Measurements from ENCODE around the gene NOLC1. TPM values are rescaled to one million over a fixed set of nuclear protein-coding genes. Genes with fewer than 3 reads are reported as not detected.
A peak's percentile ranks its signal among the peaks of the same experiment; 100 is the strongest.

NOLC1 gene
- polyA plus RNA-seq, 2 of the 4 experiments (the other 2 are of a cell fraction) = 129 to 188 TPM

DNA sequence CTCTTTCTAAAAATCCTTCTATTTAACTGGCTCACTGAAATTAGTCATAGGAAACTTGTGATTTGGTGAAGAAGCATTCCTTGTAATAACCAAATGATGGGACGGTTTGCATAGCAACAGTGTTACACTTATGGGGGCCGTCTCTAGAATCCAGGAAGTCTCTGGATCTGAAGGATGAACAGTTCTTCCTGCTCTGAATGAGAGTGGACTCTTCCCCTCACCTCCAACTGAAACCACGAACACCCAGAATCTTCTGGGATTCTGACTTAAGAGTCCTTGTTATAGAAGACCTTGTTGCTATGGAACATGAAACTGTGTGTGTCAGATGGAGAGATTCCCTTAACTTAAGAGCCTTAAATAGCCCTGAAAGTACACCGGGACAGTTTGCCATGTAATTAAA, 23.2 kb downstream of the NOLC1 start:
- no peaks in the 10 kb centered on the region for H3K9me3 ChIP-seq
- ATAC-seq (peak in 1 of 2 experiments; percentile 18; a peak in 1 of 6 replicates), FAIRE-seq (no peak), DNase-seq (ENCODE audit: low read depth in 1 of 2, low spot score in 1 of 2) (no peak)
- ChIA-PET POLR2A (no interaction called here), CTCF (interaction anchor here (0.6 to 1.5 kb wide), 4 partner anchors 54 to 312 kb away, joined by 3 to 5 read pairs (median 3); no protein-coding TSS in a partner anchor)
- TF ChIP-seq FOSL2 (IDR thresholded peaks at IDR 0.05) (no peak), FOSL2 (CRISPR knock-in tag; IDR thresholded peaks at IDR 0.05) (no peak), RARB (CRISPR knock-in tag; IDR thresholded peaks at IDR 0.05) (no peak), BHLHE40 (IDR thresholded peaks at IDR 0.05; ENCODE audit: low read depth, low read length) (no peak), MAFK (IDR thresholded peaks at IDR 0.05; ENCODE audit: partially characterized antibody) (no peak), HDAC2 (IDR thresholded peaks at IDR 0.05) (no peak), CHD4 (IDR thresholded peaks at IDR 0.05; ENCODE audit: borderline replicate concordance) (no peak), CEBPB (IDR thresholded peaks at IDR 0.05) (no peak)
- H3K4me1 ChIP-seq = no peaks in the 10 kb centered on the region; the same call in 2 of the 3 replicates
- no peak overlapping the region for H3K4me2 ChIP-seq
- 24% methylated on average over 4 of the region's 4 CpGs for WGBS (ENCODE audit: missing lambda C conversion rate)
- H3K4me3 ChIP-seq = no peak overlapping the region
- no peak overlapping the region for H3K27ac ChIP-seq

- no peak overlapping the region for H3K27ac ChIP-seq
- FAIRE-seq (no peak), ATAC-seq (no peak), DNase-seq (ENCODE audit: low read depth in 1 of 2, low spot score in 1 of 2) (no peak)
- CTCF ChIA-PET = interaction anchor here (1.1 to 3.0 kb wide), 5 partner anchors 15 to 167 kb away, joined by 3 to 9 read pairs (median 4); no protein-coding TSS in a partner anchor
- peaks cover 19% of the 10 kb centered on the region for H3K9me3 ChIP-seq
- TF ChIP-seq ZSCAN20 (CRISPR knock-in tag; IDR thresholded peaks at IDR 0.05) (no peak), ELK1 (IDR thresholded peaks at IDR 0.05; ENCODE audit: low read depth, low read length) (no peak), HOXB13 (CRISPR knock-in tag; IDR thresholded peaks at IDR 0.05; ENCODE audit: low read depth) (no peak), KDM1A (IDR thresholded peaks at IDR 0.05; ENCODE audit: low read depth) (no peak), MAFK (IDR thresholded peaks at IDR 0.05; ENCODE audit: partially characterized antibody) (no peak), KDM5A (IDR thresholded peaks at IDR 0.05) (no peak), JUNB (IDR thresholded peaks at IDR 0.05) (no peak), EHF (CRISPR knock-in tag; IDR thresholded peaks at IDR 0.05) (no peak), FOSB (CRISPR knock-in tag; IDR thresholded peaks at IDR 0.05) (no peak), JUN (IDR thresholded peaks at IDR 0.05) (no peak), NPAS2 (CRISPR knock-in tag; IDR thresholded peaks at IDR 0.05; ENCODE audit: borderline replicate concordance) (no peak), ZNF302 (CRISPR knock-in tag; IDR thresholded peaks at IDR 0.05) (no peak), CEBPB (IDR thresholded peaks at IDR 0.05) (no peak)
- TF ChIP-seq, protein P1, sequence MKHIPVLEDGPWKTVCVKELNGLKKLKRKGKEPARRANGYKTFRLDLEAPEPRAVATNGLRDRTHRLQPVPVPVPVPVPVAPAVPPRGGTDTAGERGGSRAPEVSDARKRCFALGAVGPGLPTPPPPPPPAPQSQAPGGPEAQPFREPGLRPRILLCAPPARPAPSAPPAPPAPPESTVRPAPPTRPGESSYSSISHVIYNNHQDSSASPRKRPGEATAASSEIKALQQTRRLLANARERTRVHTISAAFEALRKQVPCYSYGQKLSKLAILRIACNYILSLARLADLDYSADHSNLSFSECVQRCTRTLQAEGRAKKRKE (CRISPR knock-in tag; IDR thresholded peaks at IDR 0.05; ENCODE audit: low read depth) = no peak
- POLR2A ChIA-PET = no interaction called here
- no peaks in the 10 kb centered on the region for H3K4me1 ChIP-seq
- WGBS (ENCODE audit: missing lambda C conversion rate) = 45% methylated on average over 2 of the region's 2 CpGs
- no peak overlapping the region for H3K4me2 ChIP-seq
- no peak overlapping the region for H3K4me3 ChIP-seq
Observed at GRCh38 chr10:102184606-102185005, 32.4 kb downstream of the NOLC1 start.

GRCh38 chr10:102185272-102185671, 33.1 kb downstream of the NOLC1 start:
- Histone ChIP-seq H3K4me1 (no peaks in the 10 kb centered on the region), H3K4me2 (no peak overlapping the region), H3K27ac (no peak overlapping the region), H3K4me3 (no peak overlapping the region), H3K9me3 (peaks cover 19% of the 10 kb centered on the region)
- TF ChIP-seq BHLHE40 (IDR thresholded peaks at IDR 0.05; ENCODE audit: low read depth, low read length) (no peak), EHMT2 (IDR thresholded peaks at IDR 0.05; ENCODE audit: low read depth) (no peak), ELK1 (IDR thresholded peaks at IDR 0.05; ENCODE audit: low read depth, low read length) (no peak), CTCF (IDR thresholded peaks at IDR 0.05) (no peak), JUN (IDR thresholded peaks at IDR 0.05) (no peak), FOXS1 (CRISPR knock-in tag; IDR thresholded peaks at IDR 0.05) (no peak), EHF (CRISPR knock-in tag; IDR thresholded peaks at IDR 0.05) (no peak), NFE2L2 (conservative IDR thresholded peaks at IDR 0.05; ENCODE audit: low read length) (no peak), TP53 (CRISPR knock-in tag; IDR thresholded peaks at IDR 0.05) (no peak), ZSCAN20 (CRISPR knock-in tag; IDR thresholded peaks at IDR 0.05) (no peak), GATA3 (IDR thresholded peaks at IDR 0.05; ENCODE audit: borderline replicate concordance) (no peak), KDM1A (IDR thresholded peaks at IDR 0.05; ENCODE audit: low read depth) (no peak), RARB (CRISPR knock-in tag; IDR thresholded peaks at IDR 0.05) (no peak), PHF8 (IDR thresholded peaks at IDR 0.05; ENCODE audit: borderline replicate concordance, low read depth) (no peak), CHD4 (IDR thresholded peaks at IDR 0.05; ENCODE audit: borderline replicate concordance) (no peak)
- TF ChIP-seq, protein P1 (CRISPR knock-in tag; IDR thresholded peaks at IDR 0.05; ENCODE audit: low read depth) = no peak
- no peak for DNase-seq (ENCODE audit: low read depth in 1 of 2, low spot score in 1 of 2)
- CTCF ChIA-PET = interaction anchor here (1.2 to 3.0 kb wide), 4 partner anchors 15 to 167 kb away, joined by 4 to 9 read pairs (median 4); no protein-coding TSS in a partner anchor
- 20% methylated on average over 2 of the region's 2 CpGs for WGBS (ENCODE audit: missing lambda C conversion rate)
- FAIRE-seq = no peak
- no peak for ATAC-seq
- POLR2A ChIA-PET = no interaction called here
